ENCODE data around the gene STXBP5.

DNA sequence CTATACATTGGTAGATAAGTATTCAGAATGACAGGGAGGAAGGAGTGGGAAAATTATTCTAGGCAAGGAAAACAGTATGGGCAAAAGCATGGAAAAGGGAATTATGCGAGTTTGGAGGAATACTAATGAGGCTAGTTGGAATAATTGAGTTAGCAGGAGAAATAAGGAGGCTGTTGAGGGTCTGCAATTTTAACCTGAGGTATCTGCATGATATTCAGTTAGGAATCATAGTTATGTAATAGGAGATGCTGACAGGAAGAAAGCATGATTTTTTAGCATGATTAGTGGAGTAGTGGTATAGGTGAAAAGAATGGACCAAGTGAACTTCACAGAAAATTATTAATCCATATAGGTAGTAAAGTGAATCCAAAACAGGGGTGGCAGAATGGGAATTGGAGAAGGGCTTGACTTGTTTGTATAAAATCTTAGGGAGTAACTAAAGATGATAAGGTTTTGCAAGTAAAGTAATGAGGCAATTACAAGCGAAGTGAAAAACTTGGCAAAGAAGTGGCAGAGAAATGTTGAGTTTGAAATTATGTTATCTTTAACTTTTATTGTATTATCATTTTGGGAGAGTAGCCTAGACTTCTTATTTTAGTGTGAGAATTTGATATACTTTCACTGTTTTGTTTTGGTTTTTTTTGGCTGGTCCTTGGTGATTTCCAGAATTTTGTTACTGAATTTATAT lies 5.7 kb downstream of the STXBP5 start:
- TF ChIP-seq EZH2 (IDR thresholded peaks at IDR 0.05; ENCODE audit: insufficient read depth, poor library complexity, severe bottlenecking) (no peak), EZH2phosphoT487 (IDR thresholded peaks at IDR 0.05; ENCODE audit: insufficient read depth, low read depth) (no peak)

Data from GM23248 (cell line).